ENCODE results near the gene SORT1.
"Not testable (repeated sequence)": the region's sequence is repeated elsewhere in the genome, so short reads cannot be mapped to it uniquely, and the experiment has no call there.

Gene SORT1

GRCh38 chr1:109398343-109399225 lies 866 bp upstream of the SORT1 start:
- DNase-seq (ENCODE audit: low read depth in 2 of 3, low spot score in 2 of 3): no peak

- no peak for DNase-seq (ENCODE audit: low read depth in 2 of 3, low spot score in 2 of 3)
These were observed 692 bp downstream of the SORT1 start for GRCh38 chr1:109396871-109397580.

DNA sequence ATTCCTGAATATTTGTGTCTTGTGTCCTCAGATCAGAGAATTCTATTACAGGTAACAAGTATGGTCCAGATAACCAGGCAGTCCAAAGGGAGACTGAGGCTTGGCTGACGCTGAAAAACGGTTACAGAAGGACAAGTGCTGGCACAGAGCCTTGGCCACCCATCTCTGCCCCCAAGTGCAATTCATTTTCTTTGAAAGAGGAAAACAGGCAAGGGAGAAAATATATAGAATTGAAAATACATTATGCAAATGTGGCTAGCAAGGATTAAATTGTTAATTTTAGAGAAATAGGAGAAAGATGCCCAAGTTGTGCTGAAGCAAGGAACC lies 1.2 kb downstream of the SORT1 start:
- no peak for DNase-seq (ENCODE audit: low read depth in 2 of 3, low spot score in 2 of 3)

GRCh38 chr1:109395602-109396512 lies 1.9 kb downstream of the SORT1 start:
- DNase-seq (ENCODE audit: low read depth in 2 of 3, low spot score in 2 of 3): no peak

DNA sequence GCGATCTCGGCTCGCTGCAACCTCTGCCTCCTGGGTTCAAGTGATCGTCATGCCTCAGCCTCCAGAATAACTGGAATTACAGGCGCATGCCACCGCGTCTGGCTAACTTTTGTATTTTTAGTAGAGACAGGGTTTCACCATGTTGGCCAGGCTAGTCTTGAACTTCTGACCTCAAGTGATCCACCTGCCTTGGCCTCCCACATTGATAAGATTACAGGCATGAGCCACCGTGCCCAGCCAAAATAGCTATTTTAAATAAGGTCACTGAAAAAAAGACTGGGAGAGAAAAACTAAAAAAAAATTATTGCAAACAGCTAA lies 2.5 kb downstream of the SORT1 start:
- DNase-seq (ENCODE audit: low read depth in 2 of 3, low spot score in 2 of 3): not testable (repeated sequence)

DNA sequence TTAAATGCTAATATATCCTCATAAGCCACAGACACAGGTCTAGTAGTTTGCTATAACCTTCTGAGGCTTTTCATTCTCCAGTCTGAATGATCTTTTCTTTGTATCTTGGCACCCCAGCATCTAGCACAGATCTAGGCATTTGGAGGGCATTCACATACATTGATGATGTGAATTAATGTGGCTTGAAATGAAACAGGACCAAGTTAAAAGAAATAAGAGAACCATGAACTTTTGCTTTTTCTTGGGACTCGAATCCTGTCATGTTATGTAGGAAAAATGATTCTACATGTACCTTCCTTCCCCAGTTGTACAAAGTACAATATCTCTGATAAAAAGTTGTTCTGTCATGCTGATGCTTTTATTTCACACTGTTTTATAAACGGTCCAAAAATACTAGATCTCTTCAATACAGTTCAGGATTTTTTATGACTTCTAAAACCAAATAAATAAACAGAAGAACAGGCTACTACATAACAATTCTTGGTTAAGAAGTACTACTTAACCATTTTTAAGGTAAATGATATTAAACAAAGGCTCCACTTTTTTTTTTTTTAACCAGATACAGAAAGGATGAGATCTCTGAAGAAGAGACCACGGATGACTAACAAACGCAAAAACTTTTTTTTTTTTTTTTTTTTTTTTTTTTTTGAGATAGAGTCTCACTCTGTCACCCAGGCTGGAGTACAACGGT lies 3.0 kb downstream of the SORT1 start:
- no peak for DNase-seq (ENCODE audit: low read depth in 2 of 3, low spot score in 2 of 3)

DNA sequence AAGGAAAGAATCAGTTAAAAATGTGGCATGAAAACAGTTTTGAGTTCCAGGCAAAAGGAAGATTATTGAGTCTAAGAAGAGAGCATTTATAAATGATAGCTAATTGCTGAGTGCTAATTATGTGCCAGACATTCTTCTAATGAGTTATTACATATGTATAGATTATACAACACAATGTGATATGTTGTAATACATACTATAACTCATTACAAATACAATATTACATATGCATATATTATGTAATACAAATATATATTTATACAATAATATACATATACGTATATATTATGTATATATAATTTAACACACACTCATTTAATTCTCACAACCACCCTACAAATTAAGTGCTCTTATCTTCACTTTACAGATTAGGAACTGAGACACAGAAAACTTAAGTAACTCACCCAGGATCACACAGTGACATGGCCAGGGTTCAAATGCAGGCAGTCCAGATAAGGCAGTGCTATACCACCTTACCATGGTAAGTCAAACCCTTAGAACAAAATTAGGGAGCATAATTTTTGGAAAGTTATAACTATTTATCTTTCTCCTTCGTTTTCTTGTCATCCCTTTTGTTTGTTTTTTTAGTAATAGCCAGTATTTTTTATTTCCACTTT lies 4.0 kb downstream of the SORT1 start:
- no peak for DNase-seq (ENCODE audit: low read depth in 2 of 3, low spot score in 2 of 3)

GRCh38 chr1:109392788-109393616 lies 4.7 kb downstream of the SORT1 start:
- no peak for DNase-seq (ENCODE audit: low read depth in 2 of 3, low spot score in 2 of 3)

- DNase-seq (ENCODE audit: low read depth in 2 of 3, low spot score in 2 of 3): no peak
These were observed 5.5 kb downstream of the SORT1 start for GRCh38 chr1:109392037-109392787.

GRCh38 chr1:109391626-109392025 lies 6.1 kb downstream of the SORT1 start:
- no peak for DNase-seq (ENCODE audit: low read depth in 2 of 3, low spot score in 2 of 3)

DNA sequence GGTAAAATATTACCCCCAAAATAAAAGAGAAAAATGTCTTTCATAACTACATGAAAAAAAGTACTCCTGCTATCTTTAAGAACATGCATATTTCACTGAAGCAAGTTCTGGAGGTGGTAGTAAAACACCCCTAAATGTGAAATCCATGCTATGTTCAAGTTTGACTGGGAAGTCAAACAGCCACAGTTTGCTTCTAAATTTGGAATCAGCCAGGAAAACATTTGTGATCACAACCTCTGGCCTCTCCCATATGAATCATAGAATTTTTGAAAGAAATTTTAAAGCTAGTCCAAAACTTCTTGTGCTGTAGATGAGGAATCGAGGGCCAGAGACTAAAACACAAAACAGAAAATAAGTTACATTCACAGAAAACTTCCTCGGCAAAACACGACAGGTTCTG lies 6.6 kb downstream of the SORT1 start:
- no peak for DNase-seq (ENCODE audit: low read depth in 2 of 3, low spot score in 2 of 3)

- DNase-seq (ENCODE audit: low read depth in 2 of 3, low spot score in 2 of 3): no peak
These were observed 7.9 kb downstream of the SORT1 start for GRCh38 chr1:109389638-109390341.

DNA sequence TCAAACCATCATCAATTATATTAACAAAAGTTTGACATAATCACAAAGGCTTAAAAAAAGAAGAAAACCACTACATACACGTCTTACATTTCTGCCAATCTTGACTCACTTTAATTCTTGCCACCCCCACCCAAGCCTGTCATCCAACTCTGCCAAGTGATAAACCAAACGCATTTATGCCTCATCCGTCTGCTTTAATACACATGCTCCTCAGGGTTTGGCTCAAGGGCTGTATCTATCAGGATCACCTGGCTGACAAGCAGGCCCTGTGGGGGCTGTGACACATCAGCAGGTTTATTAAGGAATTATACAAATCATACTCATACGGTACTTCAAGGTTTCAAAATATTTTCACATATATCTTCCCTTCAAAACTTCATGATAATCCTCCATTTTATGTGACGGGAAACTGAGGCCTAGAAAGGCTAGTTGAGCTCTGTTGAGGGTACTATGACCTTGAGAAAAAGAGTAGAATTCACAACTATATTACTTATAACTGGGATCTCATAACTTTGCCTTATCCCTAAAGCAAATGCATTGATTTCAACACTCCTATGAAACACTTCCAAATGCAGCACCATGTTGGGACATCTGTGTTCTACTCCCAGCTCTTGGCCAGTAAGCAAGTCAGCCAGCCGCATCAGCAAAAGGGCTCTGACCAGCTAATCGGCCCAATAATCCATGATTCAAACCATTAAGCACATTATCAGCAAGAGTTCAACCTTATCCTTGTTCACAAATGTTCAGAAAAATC lies 8.7 kb downstream of the SORT1 start:
- DNase-seq (ENCODE audit: low read depth in 2 of 3, low spot score in 2 of 3): no peak

DNA sequence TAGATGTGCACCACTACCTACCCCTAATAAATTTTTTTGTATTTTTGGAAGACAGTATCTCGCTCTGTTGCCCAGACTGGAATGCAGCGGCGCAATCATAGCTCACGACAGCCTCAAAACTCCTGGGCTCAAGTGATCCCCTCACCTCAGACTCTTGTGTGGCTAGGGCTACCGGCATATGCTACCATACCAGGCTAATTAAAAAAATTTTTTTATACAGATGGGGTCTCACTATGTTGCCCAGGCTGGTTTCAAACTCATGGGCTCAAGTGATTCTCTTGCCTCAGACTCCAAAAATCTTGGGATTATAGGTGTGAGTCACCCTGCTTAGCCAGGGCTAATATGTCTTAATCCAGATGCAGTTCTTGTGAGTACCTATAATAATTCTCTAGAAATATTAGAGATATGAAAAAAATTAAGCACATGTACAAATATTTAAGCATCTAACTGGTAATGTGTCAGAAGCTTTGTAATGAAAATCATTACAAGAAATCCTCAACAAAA lies 9.5 kb downstream of the SORT1 start:
- no peak for DNase-seq (ENCODE audit: low read depth in 2 of 3, low spot score in 2 of 3)

DNA sequence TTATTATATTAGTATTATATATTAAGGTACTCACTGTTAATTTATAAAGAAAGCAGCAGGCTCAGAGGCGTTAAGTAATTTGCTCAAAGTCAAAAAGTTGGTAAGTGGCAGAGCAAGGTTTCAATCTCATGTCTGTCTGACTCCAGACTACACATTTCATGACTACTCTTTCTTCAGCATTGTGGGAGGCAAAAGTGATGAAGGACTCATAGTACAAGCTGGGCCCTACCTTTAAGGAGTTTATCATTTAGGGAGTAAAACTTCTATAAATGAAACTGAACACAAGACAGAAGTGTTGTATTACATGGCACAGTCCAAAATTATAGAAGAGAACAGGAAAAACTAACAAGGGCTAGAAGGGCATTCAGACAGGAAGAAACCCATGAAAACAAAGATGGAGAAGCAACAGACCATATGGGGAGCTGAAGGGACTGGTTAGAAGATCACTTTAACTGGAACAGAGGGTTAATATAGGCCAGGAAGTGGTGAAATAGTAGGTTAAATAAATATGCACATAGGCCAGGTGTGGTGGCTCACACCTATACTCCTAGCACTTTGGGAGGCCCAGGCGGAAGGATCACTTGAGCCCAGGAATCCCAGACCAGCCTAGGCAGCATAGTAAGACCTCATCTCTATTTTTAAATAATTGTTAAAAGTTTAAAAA lies 11.5 kb downstream of the SORT1 start:
- DNase-seq (ENCODE audit: low read depth in 2 of 3, low spot score in 2 of 3): no peak

DNA sequence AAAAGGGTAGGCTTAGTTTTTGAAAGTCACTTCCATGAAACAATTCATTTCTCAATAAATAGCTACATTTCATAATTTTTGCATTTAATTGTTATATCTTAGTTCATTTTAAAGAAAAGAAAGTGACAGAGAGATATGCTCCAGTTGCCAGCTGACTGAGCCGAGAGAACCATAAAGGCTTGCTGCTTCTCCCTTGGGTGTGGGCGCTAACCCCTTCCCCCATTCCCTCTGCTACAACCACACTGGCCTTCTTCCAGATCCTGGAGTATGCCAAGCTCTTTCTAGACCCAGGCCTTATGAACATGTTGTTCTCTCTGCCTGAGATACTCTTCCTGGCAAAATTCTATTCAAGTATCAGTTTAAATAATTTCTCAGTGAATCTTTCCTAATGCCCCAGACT lies 12.3 kb downstream of the SORT1 start:
- no peak for DNase-seq (ENCODE audit: low read depth in 2 of 3, low spot score in 2 of 3)

DNA sequence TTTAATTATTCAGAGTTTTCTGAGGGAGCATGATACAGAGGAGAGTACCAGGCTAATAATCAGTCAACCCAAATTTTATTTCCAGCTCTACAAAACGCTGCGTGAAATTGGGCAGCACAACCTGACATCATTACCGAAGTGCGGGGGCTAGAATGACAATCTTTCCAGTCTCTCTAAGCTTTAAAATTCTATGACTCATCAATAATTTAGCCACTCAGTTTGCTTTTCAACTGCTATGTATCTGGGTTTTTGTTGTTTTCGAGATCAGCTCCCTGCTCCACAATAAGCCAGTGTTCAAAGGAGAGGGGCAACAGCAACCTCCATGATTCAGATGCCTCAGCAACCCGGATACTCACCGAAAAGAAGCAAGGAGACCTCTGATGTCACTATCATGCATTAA lies 13.9 kb downstream of the SORT1 start:
- DNase-seq (ENCODE audit: low read depth in 2 of 3, low spot score in 2 of 3): no peak
